Measurements from ENCODE around the gene REM1. TPM values are rescaled to one million over a fixed set of nuclear protein-coding genes. Genes with fewer than 3 reads are reported as not detected.

REM1 gene
- total and polyA plus RNA-seq, 2 experiments from 2014 or later, result 0.28 TPM; not detected in 1

DNA sequence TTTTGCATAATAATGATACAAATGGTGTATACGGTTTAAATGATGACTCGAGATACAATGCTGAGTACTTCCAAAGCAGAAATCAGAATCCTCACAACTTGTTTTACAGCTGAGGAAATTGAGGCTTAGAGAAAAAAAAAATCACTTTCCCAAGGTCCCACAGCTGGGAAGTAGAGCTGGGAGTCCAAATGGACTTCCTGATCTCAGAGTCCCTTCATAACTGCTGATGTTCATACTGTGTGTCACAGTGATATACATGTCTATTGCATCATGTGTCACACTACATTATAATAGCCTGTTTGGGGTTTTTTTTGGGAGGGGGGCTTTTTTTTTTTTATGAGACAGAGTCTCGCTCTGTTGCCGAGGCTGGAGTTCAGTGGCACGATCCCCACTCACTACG is 47.6 kb downstream of the REM1 start (continued):
- TF ChIP-seq, protein P1, sequence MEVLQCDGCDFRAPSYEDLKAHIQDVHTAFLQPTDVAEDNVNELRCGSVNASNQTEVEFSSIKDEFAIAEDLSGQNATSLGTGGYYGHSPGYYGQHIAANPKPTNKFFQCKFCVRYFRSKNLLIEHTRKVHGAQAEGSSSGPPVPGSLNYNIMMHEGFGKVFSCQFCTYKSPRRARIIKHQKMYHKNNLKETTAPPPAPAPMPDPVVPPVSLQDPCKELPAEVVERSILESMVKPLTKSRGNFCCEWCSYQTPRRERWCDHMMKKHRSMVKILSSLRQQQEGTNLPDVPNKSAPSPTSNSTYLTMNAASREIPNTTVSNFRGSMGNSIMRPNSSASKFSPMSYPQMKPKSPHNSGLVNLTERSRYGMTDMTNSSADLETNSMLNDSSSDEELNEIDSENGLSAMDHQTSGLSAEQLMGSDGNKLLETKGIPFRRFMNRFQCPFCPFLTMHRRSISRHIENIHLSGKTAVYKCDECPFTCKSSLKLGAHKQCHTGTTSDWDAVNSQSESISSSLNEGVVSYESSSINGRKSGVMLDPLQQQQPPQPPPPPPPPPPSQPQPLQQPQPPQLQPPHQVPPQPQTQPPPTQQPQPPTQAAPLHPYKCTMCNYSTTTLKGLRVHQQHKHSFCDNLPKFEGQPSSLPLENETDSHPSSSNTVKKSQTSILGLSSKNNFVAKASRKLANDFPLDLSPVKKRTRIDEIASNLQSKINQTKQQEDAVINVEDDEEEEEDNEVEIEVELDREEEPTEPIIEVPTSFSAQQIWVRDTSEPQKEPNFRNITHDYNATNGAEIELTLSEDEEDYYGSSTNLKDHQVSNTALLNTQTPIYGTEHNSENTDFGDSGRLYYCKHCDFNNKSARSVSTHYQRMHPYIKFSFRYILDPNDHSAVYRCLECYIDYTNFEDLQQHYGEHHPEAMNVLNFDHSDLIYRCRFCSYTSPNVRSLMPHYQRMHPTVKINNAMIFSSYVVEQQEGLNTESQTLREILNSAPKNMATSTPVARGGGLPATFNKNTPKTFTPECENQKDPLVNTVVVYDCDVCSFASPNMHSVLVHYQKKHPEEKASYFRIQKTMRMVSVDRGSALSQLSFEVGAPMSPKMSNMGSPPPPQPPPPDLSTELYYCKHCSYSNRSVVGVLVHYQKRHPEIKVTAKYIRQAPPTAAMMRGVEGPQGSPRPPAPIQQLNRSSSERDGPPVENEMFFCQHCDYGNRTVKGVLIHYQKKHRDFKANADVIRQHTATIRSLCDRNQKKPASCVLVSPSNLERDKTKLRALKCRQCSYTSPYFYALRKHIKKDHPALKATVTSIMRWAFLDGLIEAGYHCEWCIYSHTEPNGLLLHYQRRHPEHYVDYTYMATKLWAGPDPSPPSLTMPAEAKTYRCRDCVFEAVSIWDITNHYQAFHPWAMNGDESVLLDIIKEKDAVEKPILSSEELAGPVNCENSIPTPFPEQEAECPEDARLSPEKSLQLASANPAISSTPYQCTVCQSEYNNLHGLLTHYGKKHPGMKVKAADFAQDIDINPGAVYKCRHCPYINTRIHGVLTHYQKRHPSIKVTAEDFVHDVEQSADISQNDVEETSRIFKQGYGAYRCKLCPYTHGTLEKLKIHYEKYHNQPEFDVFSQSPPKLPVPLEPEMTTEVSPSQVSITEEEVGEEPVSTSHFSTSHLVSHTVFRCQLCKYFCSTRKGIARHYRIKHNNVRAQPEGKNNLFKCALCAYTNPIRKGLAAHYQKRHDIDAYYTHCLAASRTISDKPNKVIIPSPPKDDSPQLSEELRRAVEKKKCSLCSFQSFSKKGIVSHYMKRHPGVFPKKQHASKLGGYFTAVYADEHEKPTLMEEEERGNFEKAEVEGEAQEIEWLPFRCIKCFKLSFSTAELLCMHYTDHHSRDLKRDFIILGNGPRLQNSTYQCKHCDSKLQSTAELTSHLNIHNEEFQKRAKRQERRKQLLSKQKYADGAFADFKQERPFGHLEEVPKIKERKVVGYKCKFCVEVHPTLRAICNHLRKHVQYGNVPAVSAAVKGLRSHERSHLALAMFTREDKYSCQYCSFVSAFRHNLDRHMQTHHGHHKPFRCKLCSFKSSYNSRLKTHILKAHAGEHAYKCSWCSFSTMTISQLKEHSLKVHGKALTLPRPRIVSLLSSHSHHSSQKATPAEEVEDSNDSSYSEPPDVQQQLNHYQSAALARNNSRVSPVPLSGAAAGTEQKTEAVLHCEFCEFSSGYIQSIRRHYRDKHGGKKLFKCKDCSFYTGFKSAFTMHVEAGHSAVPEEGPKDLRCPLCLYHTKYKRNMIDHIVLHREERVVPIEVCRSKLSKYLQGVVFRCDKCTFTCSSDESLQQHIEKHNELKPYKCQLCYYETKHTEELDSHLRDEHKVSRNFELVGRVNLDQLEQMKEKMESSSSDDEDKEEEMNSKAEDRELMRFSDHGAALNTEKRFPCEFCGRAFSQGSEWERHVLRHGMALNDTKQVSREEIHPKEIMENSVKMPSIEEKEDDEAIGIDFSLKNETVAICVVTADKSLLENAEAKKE (CRISPR knock-in tag; IDR thresholded peaks at IDR 0.05), result no peak
- no peak for TF ChIP-seq JUNB (IDR thresholded peaks at IDR 0.05; ENCODE audit: unreplicated experiment)
- TF ChIP-seq STAT1 (IDR thresholded peaks at IDR 0.05; ENCODE audit: unreplicated experiment), result no peak
- TF ChIP-seq, protein P2, sequence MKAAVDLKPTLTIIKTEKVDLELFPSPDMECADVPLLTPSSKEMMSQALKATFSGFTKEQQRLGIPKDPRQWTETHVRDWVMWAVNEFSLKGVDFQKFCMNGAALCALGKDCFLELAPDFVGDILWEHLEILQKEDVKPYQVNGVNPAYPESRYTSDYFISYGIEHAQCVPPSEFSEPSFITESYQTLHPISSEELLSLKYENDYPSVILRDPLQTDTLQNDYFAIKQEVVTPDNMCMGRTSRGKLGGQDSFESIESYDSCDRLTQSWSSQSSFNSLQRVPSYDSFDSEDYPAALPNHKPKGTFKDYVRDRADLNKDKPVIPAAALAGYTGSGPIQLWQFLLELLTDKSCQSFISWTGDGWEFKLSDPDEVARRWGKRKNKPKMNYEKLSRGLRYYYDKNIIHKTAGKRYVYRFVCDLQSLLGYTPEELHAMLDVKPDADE (IDR thresholded peaks at IDR 0.05), result no peak
- no peak for TF ChIP-seq EZH2 (IDR thresholded peaks at IDR 0.05; ENCODE audit: low read depth, unreplicated experiment)
- TF ChIP-seq EZH2phosphoT487 (IDR thresholded peaks at IDR 0.05; ENCODE audit: unreplicated experiment), result no peak
- TF ChIP-seq, protein P3, sequence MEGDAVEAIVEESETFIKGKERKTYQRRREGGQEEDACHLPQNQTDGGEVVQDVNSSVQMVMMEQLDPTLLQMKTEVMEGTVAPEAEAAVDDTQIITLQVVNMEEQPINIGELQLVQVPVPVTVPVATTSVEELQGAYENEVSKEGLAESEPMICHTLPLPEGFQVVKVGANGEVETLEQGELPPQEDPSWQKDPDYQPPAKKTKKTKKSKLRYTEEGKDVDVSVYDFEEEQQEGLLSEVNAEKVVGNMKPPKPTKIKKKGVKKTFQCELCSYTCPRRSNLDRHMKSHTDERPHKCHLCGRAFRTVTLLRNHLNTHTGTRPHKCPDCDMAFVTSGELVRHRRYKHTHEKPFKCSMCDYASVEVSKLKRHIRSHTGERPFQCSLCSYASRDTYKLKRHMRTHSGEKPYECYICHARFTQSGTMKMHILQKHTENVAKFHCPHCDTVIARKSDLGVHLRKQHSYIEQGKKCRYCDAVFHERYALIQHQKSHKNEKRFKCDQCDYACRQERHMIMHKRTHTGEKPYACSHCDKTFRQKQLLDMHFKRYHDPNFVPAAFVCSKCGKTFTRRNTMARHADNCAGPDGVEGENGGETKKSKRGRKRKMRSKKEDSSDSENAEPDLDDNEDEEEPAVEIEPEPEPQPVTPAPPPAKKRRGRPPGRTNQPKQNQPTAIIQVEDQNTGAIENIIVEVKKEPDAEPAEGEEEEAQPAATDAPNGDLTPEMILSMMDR (conservative IDR thresholded peaks at IDR 0.05; ENCODE audit: low read depth in 2 of 2), result no peak

Measured in GM23338 (cell line).